HFF-Myc (cell line): ENCODE measurements around the gene GABRR1.
"Not testable (repeated sequence)": the region's sequence is repeated elsewhere in the genome, so short reads cannot be mapped to it uniquely, and the experiment has no call there.

Experiments used
- DNase-seq: peaks from one replicate; pipeline ENCODE4 v3.0.0-alpha.2; 2011; ENCODE audit warnings: low read depth; ENCODE audit errors: extremely low read depth
- H3K4me3 ChIP-seq: replicated peaks from 2 replicates; pipeline ENCODE4 v1.5.1; 2011; ENCODE audit warnings: low read depth, mild to moderate bottlenecking, control low read depth, low read length
- TF ChIP-seq, protein P1 (sequence below): IDR thresholded peaks from 2 replicates; pipeline ENCODE4 v1.5.1; 2012; ENCODE audit warnings: mild to moderate bottlenecking, low read depth, low read length, control low read depth; ENCODE audit errors: missing control alignments

Gene GABRR1

DNA sequence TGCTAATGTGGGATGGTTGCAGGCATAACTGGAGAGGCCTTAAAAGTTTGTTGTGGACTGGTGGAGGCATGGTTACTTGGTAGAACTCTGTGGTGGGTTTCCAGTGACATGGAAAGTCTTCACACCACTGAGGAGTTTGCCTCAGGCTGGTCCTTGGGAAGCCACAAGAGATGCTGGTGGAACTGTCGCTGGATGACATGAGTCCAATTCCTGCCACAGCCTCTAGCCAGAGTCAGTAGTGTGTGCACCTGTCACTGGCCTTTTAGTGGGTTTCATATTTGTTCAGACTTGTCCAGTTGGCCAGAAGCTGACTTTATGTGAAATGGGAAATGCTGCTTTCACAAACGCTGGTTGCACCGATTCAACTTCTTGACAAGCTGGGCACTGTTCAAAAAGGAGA is 85.6 kb downstream of the GABRR1 start:
- DNase-seq: no peak
- no peak overlapping the region for H3K4me3 ChIP-seq
- TF ChIP-seq, protein P1, sequence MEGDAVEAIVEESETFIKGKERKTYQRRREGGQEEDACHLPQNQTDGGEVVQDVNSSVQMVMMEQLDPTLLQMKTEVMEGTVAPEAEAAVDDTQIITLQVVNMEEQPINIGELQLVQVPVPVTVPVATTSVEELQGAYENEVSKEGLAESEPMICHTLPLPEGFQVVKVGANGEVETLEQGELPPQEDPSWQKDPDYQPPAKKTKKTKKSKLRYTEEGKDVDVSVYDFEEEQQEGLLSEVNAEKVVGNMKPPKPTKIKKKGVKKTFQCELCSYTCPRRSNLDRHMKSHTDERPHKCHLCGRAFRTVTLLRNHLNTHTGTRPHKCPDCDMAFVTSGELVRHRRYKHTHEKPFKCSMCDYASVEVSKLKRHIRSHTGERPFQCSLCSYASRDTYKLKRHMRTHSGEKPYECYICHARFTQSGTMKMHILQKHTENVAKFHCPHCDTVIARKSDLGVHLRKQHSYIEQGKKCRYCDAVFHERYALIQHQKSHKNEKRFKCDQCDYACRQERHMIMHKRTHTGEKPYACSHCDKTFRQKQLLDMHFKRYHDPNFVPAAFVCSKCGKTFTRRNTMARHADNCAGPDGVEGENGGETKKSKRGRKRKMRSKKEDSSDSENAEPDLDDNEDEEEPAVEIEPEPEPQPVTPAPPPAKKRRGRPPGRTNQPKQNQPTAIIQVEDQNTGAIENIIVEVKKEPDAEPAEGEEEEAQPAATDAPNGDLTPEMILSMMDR: no peak

DNA sequence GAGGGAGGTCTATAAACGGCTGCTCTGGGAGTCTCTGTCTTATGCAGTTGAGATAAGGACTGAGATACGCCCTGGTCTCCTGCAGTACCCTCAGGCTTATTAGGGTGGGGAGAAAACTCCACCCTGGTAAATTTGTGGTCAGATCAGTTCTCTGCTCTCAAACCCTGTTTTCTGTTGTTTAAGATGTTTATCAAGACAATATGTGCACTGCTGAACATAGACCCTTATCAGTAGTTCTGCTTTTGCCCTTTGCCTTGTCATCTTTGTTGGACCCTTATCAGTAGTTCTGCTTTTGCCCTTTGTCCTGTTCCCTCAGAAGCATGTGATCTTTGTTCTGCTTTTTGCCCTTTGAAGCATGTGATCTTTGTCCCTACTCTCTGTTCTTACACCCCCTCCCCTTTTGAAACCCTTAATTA is 88.9 kb downstream of the GABRR1 start:
- DNase-seq, H3K4me3 ChIP-seq: not testable (repeated sequence)
